ENCODE results near the gene KDM5B.

- no peak for TF ChIP-seq BACH1 (IDR thresholded peaks at IDR 0.05; ENCODE audit: low read length)
- TF ChIP-seq, protein P1, sequence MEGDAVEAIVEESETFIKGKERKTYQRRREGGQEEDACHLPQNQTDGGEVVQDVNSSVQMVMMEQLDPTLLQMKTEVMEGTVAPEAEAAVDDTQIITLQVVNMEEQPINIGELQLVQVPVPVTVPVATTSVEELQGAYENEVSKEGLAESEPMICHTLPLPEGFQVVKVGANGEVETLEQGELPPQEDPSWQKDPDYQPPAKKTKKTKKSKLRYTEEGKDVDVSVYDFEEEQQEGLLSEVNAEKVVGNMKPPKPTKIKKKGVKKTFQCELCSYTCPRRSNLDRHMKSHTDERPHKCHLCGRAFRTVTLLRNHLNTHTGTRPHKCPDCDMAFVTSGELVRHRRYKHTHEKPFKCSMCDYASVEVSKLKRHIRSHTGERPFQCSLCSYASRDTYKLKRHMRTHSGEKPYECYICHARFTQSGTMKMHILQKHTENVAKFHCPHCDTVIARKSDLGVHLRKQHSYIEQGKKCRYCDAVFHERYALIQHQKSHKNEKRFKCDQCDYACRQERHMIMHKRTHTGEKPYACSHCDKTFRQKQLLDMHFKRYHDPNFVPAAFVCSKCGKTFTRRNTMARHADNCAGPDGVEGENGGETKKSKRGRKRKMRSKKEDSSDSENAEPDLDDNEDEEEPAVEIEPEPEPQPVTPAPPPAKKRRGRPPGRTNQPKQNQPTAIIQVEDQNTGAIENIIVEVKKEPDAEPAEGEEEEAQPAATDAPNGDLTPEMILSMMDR (IDR thresholded peaks at IDR 0.05; ENCODE audit: control extremely low read depth in 1 of 3, insufficient read depth in 1 of 3, low read depth in 1 of 3, low read length in 3 of 3) = no peak
- no peak for TF ChIP-seq EP300 (IDR thresholded peaks at IDR 0.05; ENCODE audit: borderline replicate concordance in 1 of 2, low read depth in 2 of 2, low read length in 2 of 2)
- TF ChIP-seq GABPA (IDR thresholded peaks at IDR 0.05; ENCODE audit: borderline replicate concordance, insufficient read depth, low read length) = no peak
- no peak for TF ChIP-seq SP1 (IDR thresholded peaks at IDR 0.05; ENCODE audit: low read depth, low read length)
- no peak for TF ChIP-seq RAD21 (IDR thresholded peaks at IDR 0.05 in 1 of 2, conservative IDR thresholded peaks at IDR 0.05 in 1 of 2; ENCODE audit: low read depth in 2 of 2, low read length in 2 of 2)
- no peak for TF ChIP-seq SRF (IDR thresholded peaks at IDR 0.05; ENCODE audit: low read depth, low read length)
- no peak for TF ChIP-seq POLR2A (IDR thresholded peaks at IDR 0.05; ENCODE audit: control extremely low read depth in 1 of 2, low read depth in 2 of 2, low read length in 2 of 2)
- TF ChIP-seq HDAC2 (IDR thresholded peaks at IDR 0.05; ENCODE audit: borderline replicate concordance in 1 of 2, low read depth in 2 of 2, low read length in 2 of 2) = no peak
- no peak for TF ChIP-seq CEBPB (IDR thresholded peaks at IDR 0.05; ENCODE audit: low read depth, low read length)
- no peak for TF ChIP-seq CBX5 (IDR thresholded peaks at IDR 0.05; ENCODE audit: low read depth, low read length)
- no peak for TF ChIP-seq TAF1 (IDR thresholded peaks at IDR 0.05; ENCODE audit: low read depth, low read length)
- no peak for TF ChIP-seq RFX5 (IDR thresholded peaks at IDR 0.05; ENCODE audit: borderline replicate concordance, low read depth, low read length)
Measured at GRCh38 chr1:202687370-202687769, 120.9 kb downstream of the KDM5B start.

Measured in H1 (cell line).